Measurements from ENCODE around the gene WNK1. TPM values are rescaled to one million over a fixed set of nuclear protein-coding genes. Genes with fewer than 3 reads are reported as not detected.

The WNK1 gene
- total RNA-seq, 1 donor from 2014 or later: 248 TPM

DNA sequence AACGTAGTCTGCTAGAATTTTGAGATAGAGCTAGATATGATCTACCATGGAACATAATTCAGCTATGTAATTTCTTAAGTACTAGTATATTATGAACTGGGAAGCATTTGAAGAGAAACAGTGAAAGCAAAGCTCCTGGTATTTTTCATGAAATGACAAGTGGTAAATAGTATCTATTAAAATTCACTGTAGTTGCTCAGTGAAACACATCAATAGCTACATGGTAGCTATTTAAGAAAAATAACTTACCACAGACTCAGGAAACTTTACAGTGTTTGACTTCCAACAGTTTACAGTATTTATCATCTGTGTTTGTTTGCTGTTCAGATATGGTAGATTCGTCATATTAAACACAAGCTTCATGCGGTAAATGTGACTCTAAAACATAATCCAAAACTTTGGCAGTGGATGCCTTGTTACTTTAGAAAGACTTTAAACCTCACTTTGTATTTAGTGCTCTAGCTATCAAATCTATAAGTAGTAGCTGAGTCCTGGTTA is 25.2 kb downstream of the WNK1 start:
- TF ChIP-seq, protein P1, sequence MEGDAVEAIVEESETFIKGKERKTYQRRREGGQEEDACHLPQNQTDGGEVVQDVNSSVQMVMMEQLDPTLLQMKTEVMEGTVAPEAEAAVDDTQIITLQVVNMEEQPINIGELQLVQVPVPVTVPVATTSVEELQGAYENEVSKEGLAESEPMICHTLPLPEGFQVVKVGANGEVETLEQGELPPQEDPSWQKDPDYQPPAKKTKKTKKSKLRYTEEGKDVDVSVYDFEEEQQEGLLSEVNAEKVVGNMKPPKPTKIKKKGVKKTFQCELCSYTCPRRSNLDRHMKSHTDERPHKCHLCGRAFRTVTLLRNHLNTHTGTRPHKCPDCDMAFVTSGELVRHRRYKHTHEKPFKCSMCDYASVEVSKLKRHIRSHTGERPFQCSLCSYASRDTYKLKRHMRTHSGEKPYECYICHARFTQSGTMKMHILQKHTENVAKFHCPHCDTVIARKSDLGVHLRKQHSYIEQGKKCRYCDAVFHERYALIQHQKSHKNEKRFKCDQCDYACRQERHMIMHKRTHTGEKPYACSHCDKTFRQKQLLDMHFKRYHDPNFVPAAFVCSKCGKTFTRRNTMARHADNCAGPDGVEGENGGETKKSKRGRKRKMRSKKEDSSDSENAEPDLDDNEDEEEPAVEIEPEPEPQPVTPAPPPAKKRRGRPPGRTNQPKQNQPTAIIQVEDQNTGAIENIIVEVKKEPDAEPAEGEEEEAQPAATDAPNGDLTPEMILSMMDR (IDR thresholded peaks at IDR 0.05; ENCODE audit: unreplicated experiment): no peak
- Mint-ChIP-seq H3K27ac (no peak overlapping the region), H3K4me1 (ENCODE audit: low read depth) (peaks cover 24% of the 10 kb centered on the region), H3K27me3 (no peaks in the 10 kb centered on the region), H3K4me3 (ENCODE audit: low read depth) (no peak overlapping the region), H3K36me3 (ENCODE audit: insufficient read depth) (peaks cover 2% of the 10 kb centered on the region), H3K9me3 (ENCODE audit: low read depth) (no peaks in the 10 kb centered on the region)
- no peak for DNase-seq (ENCODE audit: low spot score, unreplicated experiment)

DNA sequence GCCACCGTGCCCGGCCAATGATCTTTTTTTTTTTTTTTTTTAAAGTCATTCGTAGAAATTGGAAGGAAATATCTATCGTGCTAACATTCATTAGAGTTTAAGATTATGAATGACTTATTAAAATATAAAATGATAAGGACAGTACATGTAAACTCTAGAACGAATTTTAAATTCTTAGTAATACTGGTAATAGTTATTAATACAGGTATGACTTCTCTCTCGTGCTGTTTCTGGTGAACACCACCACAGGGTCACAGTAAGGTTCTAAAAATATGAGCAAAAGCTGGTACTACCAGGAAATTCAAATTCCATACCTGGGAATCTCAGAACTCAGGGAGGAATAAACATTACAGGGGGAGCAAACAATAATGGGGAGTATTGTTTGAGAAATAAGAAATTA is 26.2 kb downstream of the WNK1 start:
- Mint-ChIP-seq H3K36me3 (ENCODE audit: insufficient read depth) (peaks cover 2% of the 10 kb centered on the region), H3K4me3 (ENCODE audit: low read depth) (no peak overlapping the region), H3K27me3 (no peaks in the 10 kb centered on the region), H3K27ac (peak overlapping the region; percentile 34), H3K9me3 (ENCODE audit: low read depth) (no peaks in the 10 kb centered on the region), H3K4me1 (ENCODE audit: low read depth) (peaks cover 23% of the 10 kb centered on the region)
- TF ChIP-seq, protein P1 (IDR thresholded peaks at IDR 0.05; ENCODE audit: unreplicated experiment): no peak
- DNase-seq (ENCODE audit: low spot score, unreplicated experiment): no peak

GRCh38 chr12:779745-780734 is 27.7 kb downstream of the WNK1 start:
- no peaks in the 10 kb centered on the region for H3K27me3 Mint-ChIP-seq
- TF ChIP-seq, protein P1 (IDR thresholded peaks at IDR 0.05; ENCODE audit: unreplicated experiment): no peak
- no peak for DNase-seq (ENCODE audit: low spot score, unreplicated experiment)
- H3K27ac Mint-ChIP-seq: peak overlapping the region; percentile 26
- no peak overlapping the region for H3K4me3 Mint-ChIP-seq (ENCODE audit: low read depth)
- H3K4me1 Mint-ChIP-seq (ENCODE audit: low read depth): peaks cover 13% of the 10 kb centered on the region
- H3K36me3 Mint-ChIP-seq (ENCODE audit: insufficient read depth): peaks cover 2% of the 10 kb centered on the region
- no peaks in the 10 kb centered on the region for H3K9me3 Mint-ChIP-seq (ENCODE audit: low read depth)

- H3K27ac Mint-ChIP-seq: no peak overlapping the region
- no peaks in the 10 kb centered on the region for H3K27me3 Mint-ChIP-seq
- no peaks in the 10 kb centered on the region for H3K9me3 Mint-ChIP-seq (ENCODE audit: low read depth)
- TF ChIP-seq, protein P1 (IDR thresholded peaks at IDR 0.05; ENCODE audit: unreplicated experiment): no peak
- H3K4me3 Mint-ChIP-seq (ENCODE audit: low read depth): no peak overlapping the region
- DNase-seq (ENCODE audit: low spot score, unreplicated experiment): no peak
- H3K36me3 Mint-ChIP-seq (ENCODE audit: insufficient read depth): peaks cover 2% of the 10 kb centered on the region
- peaks cover 13% of the 10 kb centered on the region for H3K4me1 Mint-ChIP-seq (ENCODE audit: low read depth)
These were observed 28.5 kb downstream of the WNK1 start for GRCh38 chr12:780750-781379.

GRCh38 chr12:785706-786105 is 33.3 kb downstream of the WNK1 start:
- H3K36me3 Mint-ChIP-seq (ENCODE audit: insufficient read depth): no peaks in the 10 kb centered on the region
- H3K27ac Mint-ChIP-seq: no peak overlapping the region
- H3K27me3 Mint-ChIP-seq: no peaks in the 10 kb centered on the region
- TF ChIP-seq, protein P1 (IDR thresholded peaks at IDR 0.05; ENCODE audit: unreplicated experiment): no peak
- peaks cover 7% of the 10 kb centered on the region for H3K4me1 Mint-ChIP-seq (ENCODE audit: low read depth)
- H3K4me3 Mint-ChIP-seq (ENCODE audit: low read depth): no peak overlapping the region
- DNase-seq (ENCODE audit: low spot score, unreplicated experiment): no peak
- no peaks in the 10 kb centered on the region for H3K9me3 Mint-ChIP-seq (ENCODE audit: low read depth)

Measured in progenitor cell of endocrine pancreas (in vitro differentiated cells).